Neural crest cell (in vitro differentiated cells): Measurements from ENCODE around the gene SUSD4. TPM values are rescaled to one million over a fixed set of nuclear protein-coding genes. Genes with fewer than 3 reads are reported as not detected.
A peak's percentile ranks its signal among the peaks of the same experiment; 100 is the strongest.

Experiments used
- DNase-seq: peaks from one replicate; pipeline ENCODE4 v3.0.0; 2021; ENCODE audit warnings: low read depth, mixed read lengths, low spot score
- H3K27ac Mint-ChIP-seq: one replicate; pipeline ENCODE4 v1.8.0; 2021; ENCODE audit warnings: mild to moderate bottlenecking, mixed read lengths; ENCODE audit not compliant: unreplicated experiment
- H3K27me3 Mint-ChIP-seq: 2 replicates; pipeline ENCODE4 v1.8.0; 2021; ENCODE audit warnings: low read depth, mild to moderate bottlenecking, mixed read lengths
- H3K36me3 Mint-ChIP-seq: 2 replicates; pipeline ENCODE4 v1.8.0; 2021; ENCODE audit warnings: low read depth, mild to moderate bottlenecking, mixed read lengths
- H3K4me1 Mint-ChIP-seq: 2 replicates; pipeline ENCODE4 v1.8.0; 2021; ENCODE audit warnings: mixed read lengths
- H3K4me3 Mint-ChIP-seq: one replicate; pipeline ENCODE4 v1.8.0; 2021; ENCODE audit warnings: mild to moderate bottlenecking, mixed read lengths
- H3K9me3 Mint-ChIP-seq: 2 replicates; pipeline ENCODE4 v1.8.0; 2021; ENCODE audit warnings: mixed read lengths
- CTCF ChIP-seq: fragments of 200-600 bp; sonication (generic); conservative IDR thresholded peaks from 2 replicates; pipeline ENCODE4 v1.5.0; 2021; ENCODE audit warnings: antibody characterized with exemption, mild to moderate bottlenecking
- long read RNA-seq: library from polyadenylated mRNA; unstranded; transcript quantifications from one replicate; pipeline ENCODE4 v2.0.0, GENCODE V29; 2020
- total RNA-seq: library from RNA; stranded (reverse); gene quantifications from 2 replicates; pipeline ENCODE4 v1.2.1, GENCODE V29; 2021

The SUSD4 gene
- 0.20 and 0.56 TPM in 2 replicates for total RNA-seq
- long read RNA-seq, partial matches to known transcripts: 0 of 1 reads
- long read RNA-seq, other reads (novel, unspliced or antisense): 0 of 1 reads

- peak within 1 kb of the TSS; percentile 89 for H3K4me3 Mint-ChIP-seq
- DNase-seq: peak; percentile 36
- no peak within 1 kb of the TSS for H3K27ac Mint-ChIP-seq
- H3K27me3 Mint-ChIP-seq: peaks cover 80% of the 10 kb centered on the region
- H3K4me1 Mint-ChIP-seq: peaks cover 12% of the 10 kb centered on the region
- H3K9me3 Mint-ChIP-seq: no peaks in the 10 kb centered on the region
- H3K36me3 Mint-ChIP-seq: no peaks in the 10 kb centered on the region
- no peak for TF ChIP-seq CTCF
Measured at GRCh38 chr1:223363856-223364684, at the start of gene SUSD4. TSS of gene SUSD4 (minus strand) at chr1:223364176. CDS start at chr1:223363425, 751 bp downstream.

GRCh38 chr1:223413216-223413615, 49.2 kb upstream of the SUSD4 start:
- DNase-seq: no peak
- H3K27me3 Mint-ChIP-seq: no peaks in the 10 kb centered on the region
- no peak for TF ChIP-seq CTCF
- H3K4me3 Mint-ChIP-seq: no peak overlapping the region
- no peaks in the 10 kb centered on the region for H3K9me3 Mint-ChIP-seq
- no peak overlapping the region for H3K27ac Mint-ChIP-seq
- no peaks in the 10 kb centered on the region for H3K4me1 Mint-ChIP-seq
- no peaks in the 10 kb centered on the region for H3K36me3 Mint-ChIP-seq

GRCh38 chr1:223411710-223412109, 47.7 kb upstream of the SUSD4 start:
- Mint-ChIP-seq H3K27me3 (no peaks in the 10 kb centered on the region), H3K36me3 (no peaks in the 10 kb centered on the region), H3K4me1 (no peaks in the 10 kb centered on the region), H3K4me3 (no peak overlapping the region), H3K9me3 (no peaks in the 10 kb centered on the region), H3K27ac (no peak overlapping the region)
- DNase-seq: no peak
- no peak for TF ChIP-seq CTCF

- no peaks in the 10 kb centered on the region for H3K9me3 Mint-ChIP-seq
- no peaks in the 10 kb centered on the region for H3K4me1 Mint-ChIP-seq
- TF ChIP-seq CTCF: no peak
- H3K4me3 Mint-ChIP-seq: no peak overlapping the region
- no peak for DNase-seq
- no peaks in the 10 kb centered on the region for H3K27me3 Mint-ChIP-seq
- H3K27ac Mint-ChIP-seq: no peak overlapping the region
- H3K36me3 Mint-ChIP-seq: no peaks in the 10 kb centered on the region
Measured at GRCh38 chr1:223411309-223411708, 47.3 kb upstream of the SUSD4 start.

- TF ChIP-seq CTCF: no peak
- peaks cover 2% of the 10 kb centered on the region for H3K9me3 Mint-ChIP-seq
- no peaks in the 10 kb centered on the region for H3K27me3 Mint-ChIP-seq
Measured at GRCh38 chr1:223410036-223410435, 46.1 kb upstream of the SUSD4 start.

More at GRCh38 chr1:223410036-223410435, 46.1 kb upstream of the SUSD4 start:
- Mint-ChIP-seq H3K4me1 (no peaks in the 10 kb centered on the region), H3K36me3 (peaks cover 2% of the 10 kb centered on the region), H3K27ac (no peak overlapping the region), H3K4me3 (no peak overlapping the region)
- no peak for DNase-seq
